ENCODE data around the gene MRC2. TPM values are rescaled to one million over a fixed set of nuclear protein-coding genes. Genes with fewer than 3 reads are reported as not detected.

Gene MRC2
- total RNA-seq, 2 experiments from 2014 or later, result 8.1 to 9.0 TPM

DNA sequence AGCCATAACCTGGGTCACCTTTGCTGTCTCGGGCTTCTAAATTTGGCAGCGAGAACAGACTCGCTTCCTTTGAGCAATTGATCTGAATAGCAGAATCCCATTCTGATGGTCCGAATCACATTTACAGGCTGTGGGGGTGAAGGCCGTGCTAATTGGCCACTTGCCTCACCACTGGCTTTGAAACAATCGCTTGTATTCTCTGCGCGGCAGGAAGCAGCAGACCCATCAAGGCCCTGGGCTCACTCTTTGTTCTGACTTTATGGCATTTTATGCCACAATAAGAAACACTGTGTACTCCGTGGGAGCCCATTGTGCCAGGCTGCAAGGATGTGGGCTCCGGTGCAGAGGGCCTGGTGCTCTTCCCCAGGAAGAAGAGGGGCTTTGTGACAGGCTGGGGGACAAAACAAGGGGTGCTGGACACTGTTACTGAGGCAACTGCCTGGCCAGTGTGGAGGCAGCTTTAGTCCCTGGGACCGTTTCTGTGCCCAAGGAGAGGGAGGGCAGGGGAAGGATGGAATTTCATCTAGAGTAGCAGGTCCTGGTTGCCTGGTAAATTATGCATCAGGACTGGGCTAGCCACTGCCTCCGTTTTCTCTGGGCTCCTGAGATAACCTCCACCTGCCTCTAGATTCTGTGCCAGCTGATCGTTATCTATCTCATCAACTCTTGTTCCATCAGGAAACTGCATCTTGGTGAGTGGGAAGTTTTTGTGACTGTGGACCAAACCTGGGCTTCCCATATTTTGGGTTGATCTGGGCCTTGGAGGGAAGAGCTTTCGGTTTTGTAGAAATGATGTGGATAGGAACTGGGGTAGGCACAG, 78.5 kb downstream of the MRC2 start:
- DNase-seq, result no peak
- intact Hi-C loops (cut with micrococcal nuclease), result no loop called here
- Mint-ChIP-seq H3K4me3 (no peak overlapping the region), H3K4me1 (ENCODE audit: low read depth) (peaks cover 17% of the 10 kb centered on the region), H3K9me3 (peaks cover 4% of the 10 kb centered on the region), H3K36me3 (ENCODE audit: low read depth) (no peaks in the 10 kb centered on the region), H3K27me3 (peaks cover 20% of the 10 kb centered on the region), H3K27ac (no peak overlapping the region)
- TF ChIP-seq, protein P1, sequence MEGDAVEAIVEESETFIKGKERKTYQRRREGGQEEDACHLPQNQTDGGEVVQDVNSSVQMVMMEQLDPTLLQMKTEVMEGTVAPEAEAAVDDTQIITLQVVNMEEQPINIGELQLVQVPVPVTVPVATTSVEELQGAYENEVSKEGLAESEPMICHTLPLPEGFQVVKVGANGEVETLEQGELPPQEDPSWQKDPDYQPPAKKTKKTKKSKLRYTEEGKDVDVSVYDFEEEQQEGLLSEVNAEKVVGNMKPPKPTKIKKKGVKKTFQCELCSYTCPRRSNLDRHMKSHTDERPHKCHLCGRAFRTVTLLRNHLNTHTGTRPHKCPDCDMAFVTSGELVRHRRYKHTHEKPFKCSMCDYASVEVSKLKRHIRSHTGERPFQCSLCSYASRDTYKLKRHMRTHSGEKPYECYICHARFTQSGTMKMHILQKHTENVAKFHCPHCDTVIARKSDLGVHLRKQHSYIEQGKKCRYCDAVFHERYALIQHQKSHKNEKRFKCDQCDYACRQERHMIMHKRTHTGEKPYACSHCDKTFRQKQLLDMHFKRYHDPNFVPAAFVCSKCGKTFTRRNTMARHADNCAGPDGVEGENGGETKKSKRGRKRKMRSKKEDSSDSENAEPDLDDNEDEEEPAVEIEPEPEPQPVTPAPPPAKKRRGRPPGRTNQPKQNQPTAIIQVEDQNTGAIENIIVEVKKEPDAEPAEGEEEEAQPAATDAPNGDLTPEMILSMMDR (IDR thresholded peaks at IDR 0.05), result no peak
- ChIA-PET CTCF (interaction anchor here (1.4 kb wide), 1 partner anchor 263 kb away, joined by 4 read pairs; no protein-coding TSS in a partner anchor), POLR2A (interaction anchor here (1.7 kb wide), 1 partner anchor 15 kb away, joined by 4 read pairs; no protein-coding TSS in a partner anchor)
- ATAC-seq, result no peak

DNA sequence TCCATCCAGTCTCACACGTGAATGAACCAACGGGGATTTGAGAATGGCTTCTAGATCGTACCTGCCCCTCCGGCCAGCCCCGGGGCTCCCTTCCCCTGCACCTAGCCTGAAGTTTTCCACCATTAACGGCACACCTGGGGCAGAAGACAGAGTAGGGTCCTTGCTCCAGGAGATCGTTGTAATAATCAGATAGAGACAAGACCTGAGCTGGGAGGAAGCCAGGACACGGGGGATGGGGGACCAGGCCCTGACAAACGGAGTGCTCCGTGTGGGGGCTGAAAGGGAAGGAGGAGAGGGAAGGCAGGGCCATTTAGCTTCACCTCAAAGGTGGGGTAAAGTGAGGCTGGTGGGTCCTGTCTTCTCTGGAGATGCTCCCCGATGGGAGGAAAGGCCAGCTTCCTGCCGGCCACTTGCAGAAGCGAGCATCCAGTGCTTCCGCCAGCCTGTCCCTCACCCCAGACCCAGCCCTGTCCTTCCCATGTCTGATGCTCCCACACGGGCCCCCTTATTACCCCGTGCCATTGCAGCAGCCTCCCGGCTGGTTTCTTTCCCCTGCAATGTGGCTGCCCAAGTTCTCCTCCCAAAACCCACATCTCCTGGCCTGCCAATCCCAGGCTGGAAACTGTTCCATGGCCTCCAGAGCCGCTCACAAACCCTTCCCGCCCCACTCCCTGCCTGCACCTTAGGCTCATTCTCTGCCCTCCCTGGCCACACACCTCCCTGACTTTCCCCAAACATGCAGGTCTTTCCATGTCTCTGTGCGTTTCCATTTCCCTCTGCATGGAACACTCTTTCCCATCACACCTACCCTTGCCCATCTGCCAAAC, 79.3 kb downstream of the MRC2 start:
- no peak for DNase-seq
- Mint-ChIP-seq H3K36me3 (ENCODE audit: low read depth) (no peaks in the 10 kb centered on the region), H3K27me3 (peaks cover 20% of the 10 kb centered on the region), H3K4me3 (no peak overlapping the region), H3K9me3 (peaks cover 4% of the 10 kb centered on the region), H3K4me1 (ENCODE audit: low read depth) (peaks cover 17% of the 10 kb centered on the region), H3K27ac (no peak overlapping the region)
- no peak for ATAC-seq
- CTCF ChIA-PET, result no interaction called here
- POLR2A ChIA-PET, result interaction anchor here (1.7 kb wide), 1 partner anchor 14 kb away, joined by 4 read pairs; no protein-coding TSS in a partner anchor
- intact Hi-C loops (cut with micrococcal nuclease), result no loop called here
- TF ChIP-seq, protein P1 (IDR thresholded peaks at IDR 0.05), result no peak

DNA sequence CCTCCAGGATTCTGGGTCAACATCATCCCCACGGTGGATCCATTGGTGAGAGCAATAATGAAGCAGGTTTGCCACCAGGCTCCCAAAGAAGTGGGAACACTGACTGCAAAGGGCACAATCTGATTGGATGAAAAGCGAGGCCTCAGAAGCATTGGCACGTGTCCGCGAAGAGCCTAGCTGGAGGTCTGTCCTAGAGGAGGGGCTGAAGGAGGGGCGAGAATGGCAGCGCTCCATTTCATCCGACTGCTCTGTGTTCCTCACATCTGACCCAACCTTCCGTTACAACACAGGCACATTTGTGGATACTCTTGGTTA, 79.9 kb downstream of the MRC2 start:
- DNase-seq (no peak), ATAC-seq (no peak)
- CTCF ChIA-PET, result no interaction called here
- peaks cover 18% of the 10 kb centered on the region for H3K27me3 Mint-ChIP-seq
- peaks cover 4% of the 10 kb centered on the region for H3K9me3 Mint-ChIP-seq
- no peak overlapping the region for H3K4me3 Mint-ChIP-seq
- H3K27ac Mint-ChIP-seq, result no peak overlapping the region
- no peaks in the 10 kb centered on the region for H3K36me3 Mint-ChIP-seq (ENCODE audit: low read depth)
- TF ChIP-seq, protein P1 (IDR thresholded peaks at IDR 0.05), result no peak
- H3K4me1 Mint-ChIP-seq (ENCODE audit: low read depth), result peaks cover 17% of the 10 kb centered on the region
- POLR2A ChIA-PET, result interaction anchor here (0.6 kb wide), 1 partner anchor 19 kb away, joined by 3 read pairs; no protein-coding TSS in a partner anchor
- intact Hi-C loops (cut with micrococcal nuclease), result no loop called here

DNA sequence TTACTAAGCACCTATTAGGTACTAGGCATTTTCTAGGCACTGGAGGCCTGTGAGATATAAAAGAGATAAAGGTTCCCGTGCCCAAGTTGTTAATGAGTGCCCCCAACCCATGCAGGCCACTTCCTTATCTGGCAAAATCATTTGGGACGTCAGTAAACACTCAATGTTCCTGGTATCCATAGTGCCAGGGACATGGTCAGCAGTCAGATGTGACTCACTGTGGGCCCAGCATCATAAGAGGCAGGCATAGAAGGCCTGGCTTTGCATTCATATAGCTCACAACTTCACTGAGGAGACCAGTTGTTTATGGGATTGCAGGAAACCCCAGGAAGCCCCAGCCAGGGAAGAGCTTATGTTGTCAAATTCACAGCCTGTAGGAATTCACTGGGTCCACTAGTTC, 81.1 kb downstream of the MRC2 start:
- H3K4me3 Mint-ChIP-seq, result no peak overlapping the region

More for the DNA sequence above, 81.1 kb downstream of the MRC2 start:
- Mint-ChIP-seq H3K27ac (no peak overlapping the region), H3K36me3 (ENCODE audit: low read depth) (no peaks in the 10 kb centered on the region), H3K27me3 (peaks cover 18% of the 10 kb centered on the region), H3K4me1 (ENCODE audit: low read depth) (peaks cover 15% of the 10 kb centered on the region), H3K9me3 (peaks cover 4% of the 10 kb centered on the region)
- ATAC-seq, result no peak
- CTCF ChIA-PET, result no interaction called here
- POLR2A ChIA-PET, result interaction anchor here (0.5 kb wide), 1 partner anchor 423 kb away, joined by 3 read pairs; no protein-coding TSS in a partner anchor
- intact Hi-C loops (cut with micrococcal nuclease), result no loop called here
- TF ChIP-seq, protein P1 (IDR thresholded peaks at IDR 0.05), result no peak
- no peak for DNase-seq
